IMR-90 (cell line): ENCODE data around the gene PTPRG.

Experiments used
- BHLHE40 ChIP-seq: fragments of 150-350 bp; IDR thresholded peaks from 2 replicates; pipeline ENCODE4 v1.6.1; 2016; ENCODE audit warnings: mild to moderate bottlenecking, low read depth, low read length
- CEBPB ChIP-seq: IDR thresholded peaks from 2 replicates; pipeline ENCODE4 v1.6.1; 2012; ENCODE audit warnings: low read depth, low read length, improper control_type of control experiment
- CHD1 ChIP-seq: IDR thresholded peaks from 2 replicates; pipeline ENCODE4 v1.6.1; 2012; ENCODE audit warnings: low read depth, low read length, improper control_type of control experiment
- CTCF ChIP-seq: conservative IDR thresholded peaks from 2 replicates; pipeline ENCODE4 v1.5.1; 2012; ENCODE audit warnings: mild to moderate bottlenecking, low read depth, low read length, improper control_type of control experiment
- MAZ ChIP-seq: IDR thresholded peaks from 2 replicates; pipeline ENCODE4 v1.6.1; 2012; ENCODE audit warnings: low read depth, mild to moderate bottlenecking, low read length, improper control_type of control experiment, moderate library complexity, borderline replicate concordance
- MXI1 ChIP-seq: IDR thresholded peaks from 2 replicates; pipeline ENCODE4 v1.6.1; 2012; ENCODE audit warnings: low read depth, mild to moderate bottlenecking, low read length, moderate library complexity, borderline replicate concordance
- NFE2L2 ChIP-seq: fragments of 150-350 bp; IDR thresholded peaks from 2 replicates; pipeline ENCODE4 v1.6.1; 2016; ENCODE audit warnings: low read depth, mild to moderate bottlenecking, low read length
- POLR2A ChIP-seq: IDR thresholded peaks from 2 replicates; pipeline ENCODE4 v1.6.1; 2012; ENCODE audit warnings: mild to moderate bottlenecking, low read depth, low read length
- RCOR1 ChIP-seq: IDR thresholded peaks from 2 replicates; pipeline ENCODE4 v1.6.1; 2012; ENCODE audit warnings: mild to moderate bottlenecking, low read length, improper control_type of control experiment; ENCODE audit not compliant: insufficient replicate concordance
- SMC3 ChIP-seq: fragments of 150-350 bp; IDR thresholded peaks from 2 replicates; pipeline ENCODE4 v1.6.1; 2016; ENCODE audit warnings: low read depth, mild to moderate bottlenecking, antibody characterized with exemption, low read length, moderate library complexity

- TF ChIP-seq POLR2A: no peak
- no peak for TF ChIP-seq CTCF
- TF ChIP-seq CEBPB: no peak
- no peak for TF ChIP-seq BHLHE40
- TF ChIP-seq SMC3: no peak
- TF ChIP-seq MXI1: no peak
- no peak for TF ChIP-seq RCOR1
- TF ChIP-seq MAZ: no peak
- no peak for TF ChIP-seq CHD1
- no peak for TF ChIP-seq NFE2L2
Observed at GRCh38 chr3:62149962-62150361, 588.6 kb downstream of the PTPRG start.
